SK-N-SH treated with all-trans-retinoic acid at 6 μM for 48 hours (cell line): ENCODE measurements around the gene RAB30.

Experiments used
- ARNTL ChIP-seq: fragments of 450-650 bp; formaldehyde crosslinking; IDR thresholded peaks from 2 replicates; pipeline ENCODE4 v1.5.0; 2020; ENCODE audit warnings: low read depth, mild to moderate bottlenecking, moderate library complexity, borderline replicate concordance
- CREB5 ChIP-seq: fragments of 250-450 bp; sonication (Bioruptor Pico); IDR thresholded peaks from 2 replicates; pipeline ENCODE4 v1.5.1; 2020; ENCODE audit warnings: low read depth, mild to moderate bottlenecking, moderate library complexity
- ESRRG ChIP-seq: fragments of 250-450 bp; sonication (Bioruptor Pico); IDR thresholded peaks from 2 replicates; pipeline ENCODE4 v1.6.1; 2021; ENCODE audit warnings: mild to moderate bottlenecking
- ISL1 ChIP-seq: fragments of 250-450 bp; sonication (Bioruptor Pico); IDR thresholded peaks from 2 replicates; pipeline ENCODE4 v2.1.2; 2022; ENCODE audit warnings: mild to moderate bottlenecking, moderate library complexity
- OSR1 ChIP-seq: fragments of 250-450 bp; sonication (Bioruptor Pico); IDR thresholded peaks from 2 replicates; pipeline ENCODE4 v1.8.0; 2022; ENCODE audit warnings: moderate library complexity, mild to moderate bottlenecking, inconsistent platforms
- PATZ1 ChIP-seq: fragments of 250-450 bp; sonication (Bioruptor Pico); IDR thresholded peaks from 2 replicates; pipeline ENCODE4 v1.8.0; 2020; ENCODE audit warnings: mild to moderate bottlenecking, moderate library complexity, borderline replicate concordance
- POU6F1 ChIP-seq: fragments of 250-450 bp; sonication (Bioruptor Pico); IDR thresholded peaks from 2 replicates; pipeline ENCODE4 v1.8.0; 2021; ENCODE audit warnings: low read depth, mild to moderate bottlenecking, moderate library complexity, borderline replicate concordance
- PPARA ChIP-seq: fragments of 250-450 bp; sonication (Bioruptor Pico); IDR thresholded peaks from 2 replicates; pipeline ENCODE4 v1.5.0; 2020; ENCODE audit warnings: mild to moderate bottlenecking, borderline replicate concordance
- RARB ChIP-seq: fragments of 250-450 bp; sonication (Bioruptor Pico); IDR thresholded peaks from 2 replicates; pipeline ENCODE4 v1.8.0; 2021; ENCODE audit warnings: mild to moderate bottlenecking, moderate library complexity
- TOX ChIP-seq: fragments of 250-450 bp; sonication (Bioruptor Pico); IDR thresholded peaks from 2 replicates; pipeline ENCODE4 v1.8.0; 2021; ENCODE audit warnings: mild to moderate bottlenecking, moderate library complexity, borderline replicate concordance
- ZFP3 ChIP-seq: fragments of 250-450 bp; sonication (Bioruptor Pico); IDR thresholded peaks from 2 replicates; pipeline ENCODE4 v1.5.0; 2020; ENCODE audit warnings: mild to moderate bottlenecking, moderate library complexity
- ZFP30 ChIP-seq: fragments of 450-650 bp; formaldehyde crosslinking; IDR thresholded peaks from 2 replicates; pipeline ENCODE4 v1.5.0; 2022; ENCODE audit warnings: mild to moderate bottlenecking, moderate library complexity

GRCh38 chr11:83060965-83061364, 10.7 kb downstream of the RAB30 start:
- TF ChIP-seq RARB (CRISPR knock-in tag), result no peak
- TF ChIP-seq ESRRG (CRISPR knock-in tag), result no peak
- no peak for TF ChIP-seq PPARA
- TF ChIP-seq CREB5 (CRISPR knock-in tag), result no peak
- TF ChIP-seq ZFP30, result no peak
- no peak for TF ChIP-seq TOX
- no peak for TF ChIP-seq ZFP3 (CRISPR knock-in tag)
- no peak for TF ChIP-seq OSR1 (CRISPR knock-in tag)
- TF ChIP-seq PATZ1 (CRISPR knock-in tag), result no peak
- no peak for TF ChIP-seq POU6F1 (CRISPR knock-in tag)
- no peak for TF ChIP-seq ARNTL (CRISPR knock-in tag)
- no peak for TF ChIP-seq ISL1 (CRISPR knock-in tag)
